Measurements from ENCODE around the gene ABHD1. TPM values are rescaled to one million over a fixed set of nuclear protein-coding genes. Genes with fewer than 3 reads are reported as not detected.
"Not testable (repeated sequence)": the region's sequence is repeated elsewhere in the genome, so short reads cannot be mapped to it uniquely, and the experiment has no call there.

The ABHD1 gene
- under 1 TPM in 1 of 2 donors, not detected in 1; 0.34 TPM for total RNA-seq
- long read RNA-seq, result 0 reads

- intact Hi-C loops (cut with DNase I, micrococcal nuclease), result no loop called here
- peak; percentile 50 to 78 for DNase-seq
- ATAC-seq, result peak; percentile 78
Measured at GRCh38 chr2:27123302-27124150, at the start of gene ABHD1. TSS of gene ABHD1 (plus strand) at chr2:27123815. CDS start at chr2:27123949, 134 bp downstream.

- ATAC-seq (no peak), DNase-seq (peak; percentile 55 to 75)
- intact Hi-C loops (cut with DNase I, micrococcal nuclease), result no loop called here
Measured at GRCh38 chr2:27074738-27075565, 48.7 kb upstream of the ABHD1 start.

GRCh38 chr2:27075566-27075871, 48.1 kb upstream of the ABHD1 start:
- ATAC-seq; intact Hi-C loops (cut with DNase I, micrococcal nuclease); DNase-seq: not testable (repeated sequence)

- intact Hi-C loops (cut with DNase I, micrococcal nuclease), result no loop called here
- DNase-seq (no peak), ATAC-seq (no peak)
Measured at GRCh38 chr2:27076323-27076722, 47.3 kb upstream of the ABHD1 start.

- no peak for DNase-seq
- intact Hi-C loops (cut with DNase I, micrococcal nuclease), result no loop called here
- no peak for ATAC-seq
Measured at GRCh38 chr2:27077231-27077630, 46.4 kb upstream of the ABHD1 start.

- DNase-seq (peak; percentile 62 to 82), ATAC-seq (no peak)
- intact Hi-C loops (cut with DNase I, micrococcal nuclease), result no loop called here
Measured at GRCh38 chr2:27078267-27079194, 45.1 kb upstream of the ABHD1 start, which contains the start of gene EMILIN1. TSS of gene EMILIN1 (plus strand) at chr2:27078615. CDS start at chr2:27079066, 451 bp downstream.

GRCh38 chr2:27079233-27080139, 44.1 kb upstream of the ABHD1 start:
- intact Hi-C loops (cut with DNase I, micrococcal nuclease), result loop anchor here in 1 of 2 donors (10.0 kb wide), 1 partner anchor 45 kb away; the partner anchor contains the start of gene TMEM214
- DNase-seq, result no peak

GRCh38 chr2:27080140-27080469, 43.5 kb upstream of the ABHD1 start:
- ATAC-seq (no peak), DNase-seq (no peak)
- intact Hi-C loops (cut with DNase I, micrococcal nuclease), result loop anchor here in 1 of 2 donors (10.0 kb wide), 1 partner anchor 45 kb away; the partner anchor contains the start of gene TMEM214

More at GRCh38 chr2:27079233-27080139, 44.1 kb upstream of the ABHD1 start:
- ATAC-seq, result no peak

- intact Hi-C loops (cut with DNase I, micrococcal nuclease), result loop anchor here in 1 of 2 donors (10.0 kb wide), 1 partner anchor 46 kb away; the partner anchor contains the start of gene TMEM214
- peak in 1 of 2 donors; percentile 37 for DNase-seq
Measured at GRCh38 chr2:27080603-27080936, 43.0 kb upstream of the ABHD1 start.

GRCh38 chr2:27081984-27082772, 41.4 kb upstream of the ABHD1 start:
- ATAC-seq, result no peak
- DNase-seq, result no peak
- intact Hi-C loops (cut with DNase I, micrococcal nuclease), result loop anchor here in 1 of 2 donors (10.0 kb wide), 1 partner anchor 47 kb away; the partner anchor contains the start of gene TMEM214

More at GRCh38 chr2:27080603-27080936, 43.0 kb upstream of the ABHD1 start:
- ATAC-seq, result no peak

- no peak for ATAC-seq
- intact Hi-C loops (cut with DNase I, micrococcal nuclease), result loop anchor here in 1 of 2 donors (10.0 kb wide), 1 partner anchor 48 kb away; the partner anchor contains the start of gene TMEM214
- DNase-seq, result no peak
Measured at GRCh38 chr2:27082773-27083409, 40.7 kb upstream of the ABHD1 start.

- DNase-seq, result no peak
- ATAC-seq, result no peak
- intact Hi-C loops (cut with DNase I, micrococcal nuclease), result loop anchor here in 1 of 2 donors (10.0 kb wide), 1 partner anchor 49 kb away; the partner anchor contains the start of gene TMEM214
Measured at GRCh38 chr2:27083410-27084296, 40.0 kb upstream of the ABHD1 start.

- ATAC-seq, result no peak
- intact Hi-C loops (cut with DNase I, micrococcal nuclease), result loop anchor here (5.0 to 10.0 kb wide), 2 partner anchors 50 to 122 kb away; partner anchors contain the start of gene TMEM214 (in 1 of the 2)
- DNase-seq, result no peak
Measured at GRCh38 chr2:27084297-27085061, 39.1 kb upstream of the ABHD1 start.

GRCh38 chr2:27085062-27085672, 38.4 kb upstream of the ABHD1 start:
- ATAC-seq, result no peak
- no peak for DNase-seq
- intact Hi-C loops (cut with DNase I, micrococcal nuclease), result loop anchor here (5.0 to 10.0 kb wide), 2 partner anchors 50 to 123 kb away; partner anchors contain the start of gene TMEM214 (in 1 of the 2)
